GM15510 (cell line): ENCODE measurements around the gene ARID5B.

Experiments used
- POLR2A ChIP-seq: IDR thresholded peaks from 3 replicates; pipeline ENCODE4 v1.6.1; 2011; ENCODE audit warnings: borderline replicate concordance; ENCODE audit not compliant: insufficient read length; ENCODE audit errors: extremely low read depth

ARID5B gene

DNA sequence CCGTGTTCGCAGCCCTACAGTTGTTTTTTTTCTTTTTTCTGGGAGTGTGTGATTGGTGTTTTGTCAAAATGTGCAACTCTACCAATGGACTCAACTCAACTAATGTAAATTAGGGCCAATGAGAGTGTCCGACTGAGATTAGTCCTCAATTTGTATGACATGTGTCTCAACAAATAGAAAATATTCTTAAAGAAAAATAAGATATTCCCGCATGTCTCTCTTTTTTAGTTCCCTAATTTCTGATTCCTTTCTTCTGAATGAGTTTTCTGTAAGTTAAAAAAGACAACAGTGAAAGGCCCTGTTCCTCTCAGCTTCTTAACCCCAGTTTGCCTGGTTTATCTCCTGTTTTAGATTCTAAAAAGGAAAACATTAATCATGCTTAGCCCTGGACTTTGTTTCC lies 61.5 kb downstream of the ARID5B start:
- no peak for TF ChIP-seq POLR2A

DNA sequence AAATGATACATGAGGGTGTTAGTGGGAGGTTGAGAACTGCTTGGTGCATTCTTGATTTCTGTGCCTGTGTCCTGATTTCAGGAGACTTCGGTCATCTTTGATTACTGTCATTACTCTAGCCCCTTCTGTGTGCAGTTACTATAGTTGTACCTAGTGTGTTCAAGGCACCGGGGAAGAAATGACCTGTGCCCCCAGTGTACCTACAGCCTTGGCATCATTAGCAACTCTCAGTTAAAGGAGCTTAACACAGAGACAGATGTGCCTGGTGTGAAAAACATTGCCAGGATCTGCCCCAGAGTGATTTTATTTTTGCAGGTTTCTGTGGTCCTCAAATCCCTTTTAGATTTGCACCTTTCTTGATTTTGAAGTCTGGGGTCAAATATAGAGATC lies 62.2 kb downstream of the ARID5B start:
- TF ChIP-seq POLR2A: no peak

DNA sequence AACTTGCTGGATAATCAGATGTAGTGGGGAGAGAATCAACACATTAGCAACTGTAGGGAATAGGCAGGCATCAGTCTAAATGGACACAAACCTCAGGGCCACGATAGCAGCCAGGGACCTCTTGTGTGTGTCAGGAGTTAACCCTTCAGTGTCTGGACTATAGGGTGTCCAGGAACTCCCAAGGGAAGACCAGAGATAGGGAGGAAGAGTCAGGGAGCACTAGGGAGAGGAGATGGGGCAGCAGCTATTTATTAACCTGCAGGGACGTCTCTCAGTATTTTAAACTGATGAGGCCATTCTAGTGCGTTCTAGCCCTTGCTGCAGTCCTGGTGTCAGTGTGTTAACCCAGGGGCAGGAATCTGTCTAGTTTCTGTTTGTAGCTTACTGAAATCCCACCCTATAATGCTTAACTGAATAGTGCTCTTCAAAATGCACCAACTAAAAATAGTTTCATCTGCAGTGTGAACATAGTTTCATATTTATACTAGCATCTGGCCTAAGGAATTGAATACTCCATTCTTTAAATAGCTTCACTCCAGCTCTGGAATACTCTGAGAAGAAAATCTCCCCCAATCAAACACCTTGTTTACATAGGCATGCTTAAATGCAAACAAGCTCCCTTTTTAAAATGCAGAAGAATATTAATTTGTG lies 62.7 kb downstream of the ARID5B start:
- no peak for TF ChIP-seq POLR2A

DNA sequence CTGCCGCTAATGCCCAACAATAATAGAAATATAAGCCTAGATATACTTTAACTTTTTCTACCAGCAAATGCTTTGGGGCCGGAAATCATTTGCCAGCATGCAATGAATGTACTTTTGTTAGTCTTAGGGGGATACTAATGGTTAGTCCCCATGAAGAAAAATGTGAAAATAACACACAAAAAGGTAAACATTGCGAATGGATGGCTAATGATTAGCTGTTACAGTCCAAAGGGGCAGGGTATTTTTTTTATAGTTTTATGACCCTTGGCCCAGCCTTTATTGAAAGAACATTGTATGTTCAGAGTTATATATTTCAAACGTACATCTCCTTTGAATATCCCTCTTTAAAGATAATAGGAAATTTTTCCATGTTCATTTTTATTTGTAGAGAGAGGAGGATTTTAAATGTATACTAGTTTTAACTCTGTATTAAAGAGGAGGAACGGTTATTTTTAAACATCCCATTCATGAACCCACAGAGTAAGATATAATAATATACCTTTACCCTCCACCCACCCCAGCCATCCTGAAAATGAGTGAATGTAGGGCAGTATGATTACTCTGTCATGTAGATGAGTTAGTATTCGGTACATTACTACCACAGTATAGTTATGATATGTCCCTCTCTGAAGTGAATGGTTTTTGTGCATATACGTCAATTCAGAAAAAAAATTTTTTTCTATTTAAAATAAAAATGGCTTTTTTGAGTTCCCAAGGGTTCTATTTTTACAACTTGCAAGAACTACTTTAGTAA lies 63.6 kb downstream of the ARID5B start:
- TF ChIP-seq POLR2A: no peak

DNA sequence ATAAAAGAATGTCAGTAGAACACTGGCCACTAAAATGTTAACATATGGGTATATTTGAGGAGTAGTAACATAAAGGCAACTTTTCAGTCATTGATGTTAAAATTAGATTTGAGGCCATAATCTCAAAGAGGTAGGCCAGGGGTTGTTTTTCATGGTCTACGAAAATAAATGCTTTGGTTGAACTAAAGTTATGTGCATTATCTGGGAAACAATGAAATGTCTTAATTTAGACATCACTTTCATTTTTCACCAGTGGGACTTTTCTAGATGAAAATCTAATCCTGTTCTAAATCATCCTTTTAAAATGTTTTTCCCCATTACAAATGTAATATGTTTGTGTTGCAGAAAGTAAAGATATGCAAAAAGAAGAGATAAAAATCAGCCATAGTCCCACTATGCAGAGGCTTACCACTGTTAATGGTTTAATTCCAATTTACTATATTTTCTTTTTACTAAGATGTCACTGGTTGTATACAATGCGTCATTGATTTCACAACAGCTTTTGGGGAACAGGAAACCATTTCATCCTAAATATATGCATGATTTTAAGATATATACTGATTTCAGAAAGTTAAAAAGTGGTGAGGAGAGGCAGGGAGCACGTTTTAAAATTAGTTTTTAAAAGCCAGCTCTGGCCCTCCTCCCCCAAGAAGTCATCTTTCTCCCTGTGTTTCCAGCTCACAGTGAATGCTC lies 64.3 kb downstream of the ARID5B start:
- TF ChIP-seq POLR2A: no peak

DNA sequence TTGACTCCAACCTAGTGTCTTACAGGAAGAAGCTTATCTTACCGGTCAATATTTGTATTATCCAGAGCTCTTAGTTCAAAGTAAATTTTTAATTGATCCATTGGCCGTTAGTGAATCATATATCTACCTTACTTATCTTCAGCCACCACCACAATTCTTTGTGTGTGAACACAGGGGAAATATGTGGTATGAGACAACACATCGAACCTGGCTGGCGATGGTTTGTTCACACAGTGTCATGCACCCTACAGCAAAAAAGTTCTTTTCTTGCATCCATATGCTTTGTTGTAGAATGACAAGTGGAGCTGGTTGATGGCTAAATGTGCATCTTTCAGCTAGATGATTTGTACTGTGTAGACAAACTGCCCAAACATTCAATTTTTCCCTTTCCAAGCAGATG lies 65.8 kb downstream of the ARID5B start:
- no peak for TF ChIP-seq POLR2A

DNA sequence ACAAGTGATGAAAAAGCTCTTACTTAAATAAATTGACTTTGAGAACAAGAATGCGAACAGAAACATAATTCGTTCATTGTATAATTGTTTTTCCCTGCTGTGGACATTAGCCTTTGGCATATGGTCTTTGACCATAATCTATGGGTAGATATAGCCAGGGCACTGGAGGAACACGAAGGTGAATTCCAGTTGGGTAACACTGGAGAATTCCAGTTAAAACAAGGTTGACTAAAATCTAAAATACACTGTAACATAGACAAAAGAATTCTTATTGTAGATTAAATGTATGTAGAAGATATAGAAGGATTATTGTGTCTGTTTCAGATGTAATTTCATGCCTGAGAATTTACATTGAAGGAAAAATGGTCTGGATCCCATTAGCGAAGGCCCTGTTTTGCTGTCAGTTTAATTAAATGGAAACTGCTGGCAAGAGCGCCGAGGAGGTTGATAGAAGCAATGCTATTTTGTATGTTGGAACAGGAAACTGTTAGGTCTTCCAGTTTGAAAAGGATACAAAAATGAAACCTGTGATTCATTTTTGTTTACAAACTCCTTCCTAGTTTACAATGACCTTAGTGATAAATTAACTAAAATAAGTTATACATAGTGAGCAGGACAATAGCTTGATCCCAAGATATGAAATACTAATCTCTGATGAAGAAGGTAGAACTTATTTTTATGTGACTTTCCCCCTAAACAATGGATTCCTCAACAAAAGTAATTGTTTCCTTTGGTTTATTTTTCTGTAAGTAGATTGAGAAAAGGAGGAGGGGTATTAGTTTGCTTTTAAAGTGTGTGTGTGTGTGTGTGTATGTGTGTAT lies 68.9 kb downstream of the ARID5B start:
- TF ChIP-seq POLR2A: no peak

DNA sequence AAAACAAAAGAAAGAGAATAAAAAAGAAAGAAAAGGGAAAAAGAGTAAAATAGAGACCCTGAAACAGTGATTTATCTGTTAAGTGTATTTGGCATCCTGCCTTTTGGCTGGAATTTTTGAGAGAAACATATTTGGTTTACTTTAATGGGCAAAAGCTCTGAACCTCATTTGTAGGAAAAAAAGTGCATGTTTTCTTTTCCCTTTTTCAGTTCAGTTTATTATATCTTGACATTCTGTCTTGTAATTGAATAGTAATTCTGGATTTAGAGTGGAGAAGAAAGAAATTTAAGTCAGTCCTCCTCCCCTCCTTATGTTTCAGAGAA lies 69.5 kb downstream of the ARID5B start:
- no peak for TF ChIP-seq POLR2A

DNA sequence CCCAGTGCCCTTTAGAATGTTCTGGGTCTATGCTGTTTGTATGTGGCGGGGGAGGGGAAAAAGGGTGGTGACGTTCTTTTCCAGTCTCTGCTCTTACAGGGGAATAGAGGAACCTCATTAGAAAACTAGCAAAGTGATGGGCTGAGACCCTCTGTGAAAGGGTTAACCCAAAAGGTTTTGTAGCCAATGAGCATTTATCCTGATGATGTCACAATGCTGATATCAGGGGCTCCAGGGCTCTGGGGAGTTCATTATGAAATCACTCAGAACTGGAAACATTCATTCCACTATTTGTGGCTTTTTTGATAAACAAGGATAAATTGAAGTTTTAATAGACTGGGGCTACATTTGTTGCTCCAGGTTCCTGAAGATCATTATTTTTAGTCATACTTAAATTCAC lies 71.7 kb downstream of the ARID5B start:
- no peak for TF ChIP-seq POLR2A

DNA sequence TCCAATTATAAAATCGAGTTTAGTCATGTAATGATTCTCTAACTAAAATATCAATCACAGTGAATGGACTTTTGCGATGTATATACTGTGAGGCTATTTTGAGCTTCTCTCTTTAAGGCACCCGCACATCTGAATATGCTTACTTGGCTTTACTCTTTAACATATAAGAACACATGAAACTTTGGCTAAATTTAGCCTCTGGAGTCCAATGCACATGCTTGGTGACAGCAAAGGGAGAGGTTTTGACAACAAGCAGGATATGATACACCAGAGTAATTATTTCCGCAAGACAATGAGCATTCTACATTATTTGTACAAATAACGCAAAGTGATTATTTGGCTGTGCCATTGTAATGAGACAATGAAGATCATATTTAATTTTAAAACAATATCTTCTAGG lies 72.4 kb downstream of the ARID5B start:
- no peak for TF ChIP-seq POLR2A

DNA sequence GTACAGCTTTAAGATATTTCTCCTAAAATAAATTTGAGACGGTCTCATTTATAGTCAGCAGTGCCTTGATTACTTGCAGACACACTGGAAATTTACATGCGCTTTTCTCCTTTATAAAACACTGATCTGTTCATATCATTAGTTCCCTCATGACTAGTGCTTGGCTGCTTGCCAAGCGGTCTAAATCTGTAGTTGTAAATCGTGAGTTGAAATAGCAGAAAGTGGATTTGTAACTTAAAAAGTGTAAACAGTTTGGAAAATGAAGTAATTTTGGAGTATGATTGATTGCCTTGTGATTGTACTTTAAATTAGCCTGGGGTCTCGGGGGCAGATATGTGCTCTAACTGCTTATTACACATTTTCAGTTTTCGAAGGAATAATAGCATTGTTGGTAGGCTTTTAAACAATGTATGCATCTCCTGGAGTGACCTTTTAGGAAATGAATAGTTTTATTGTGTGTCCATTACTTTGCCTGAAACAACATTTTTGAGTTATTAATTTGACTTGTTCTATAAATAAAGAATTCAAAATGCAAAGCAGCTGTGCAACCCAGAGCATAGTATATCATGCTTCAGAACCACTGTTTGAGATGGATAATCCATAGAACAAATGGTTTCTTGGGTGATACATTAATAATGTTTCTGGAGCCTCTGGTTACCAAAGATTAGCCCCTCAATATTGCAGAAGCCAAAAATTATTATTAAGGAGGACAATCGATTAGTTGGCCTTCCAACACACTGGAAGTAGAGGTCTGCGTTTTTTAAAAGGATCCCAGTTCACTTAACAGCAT lies 73.3 kb downstream of the ARID5B start:
- TF ChIP-seq POLR2A: no peak

DNA sequence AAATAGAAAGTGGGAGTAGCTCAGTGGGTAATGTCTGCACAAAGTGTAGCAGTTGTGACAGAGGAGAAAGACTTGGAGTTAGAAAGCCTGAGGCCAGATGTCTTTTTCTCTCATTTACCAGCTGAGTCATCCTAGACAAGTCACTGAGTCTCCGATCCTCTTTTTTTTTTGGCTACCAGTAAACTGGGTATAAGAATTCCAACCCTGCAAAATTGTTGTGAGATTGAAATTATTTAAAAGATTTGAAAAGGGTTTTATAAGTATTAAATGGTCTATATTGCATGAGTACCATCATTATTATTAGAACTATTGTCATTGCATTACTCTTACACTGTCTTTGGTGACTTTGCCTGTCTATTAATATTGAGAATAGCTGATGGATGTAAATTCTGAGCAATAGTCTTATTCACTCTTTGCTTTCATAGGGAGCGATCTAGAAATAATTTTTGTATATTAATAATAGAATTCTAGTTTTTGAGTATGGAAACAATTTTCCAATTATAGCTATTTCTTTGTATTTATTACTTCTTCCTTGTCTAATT lies 74.0 kb downstream of the ARID5B start:
- no peak for TF ChIP-seq POLR2A

DNA sequence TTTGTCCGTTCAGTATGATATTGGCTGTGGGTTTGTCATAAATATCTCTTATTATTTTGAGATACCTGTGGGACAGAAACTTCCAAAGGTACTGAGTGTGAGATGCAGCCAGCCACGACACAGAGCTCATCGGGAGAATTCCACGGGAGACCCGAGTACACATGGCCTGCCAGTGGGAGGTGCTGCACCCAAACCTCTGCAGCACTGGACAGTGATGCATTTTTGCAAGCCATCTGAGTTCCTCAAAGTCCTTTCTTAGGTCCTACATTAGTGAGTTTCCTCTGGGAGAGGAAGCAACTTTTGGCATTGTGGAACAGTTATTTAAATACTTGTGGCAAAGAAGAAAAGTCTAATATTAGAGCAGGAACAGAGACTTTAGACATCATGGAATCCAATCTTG lies 77.5 kb downstream of the ARID5B start:
- no peak for TF ChIP-seq POLR2A

DNA sequence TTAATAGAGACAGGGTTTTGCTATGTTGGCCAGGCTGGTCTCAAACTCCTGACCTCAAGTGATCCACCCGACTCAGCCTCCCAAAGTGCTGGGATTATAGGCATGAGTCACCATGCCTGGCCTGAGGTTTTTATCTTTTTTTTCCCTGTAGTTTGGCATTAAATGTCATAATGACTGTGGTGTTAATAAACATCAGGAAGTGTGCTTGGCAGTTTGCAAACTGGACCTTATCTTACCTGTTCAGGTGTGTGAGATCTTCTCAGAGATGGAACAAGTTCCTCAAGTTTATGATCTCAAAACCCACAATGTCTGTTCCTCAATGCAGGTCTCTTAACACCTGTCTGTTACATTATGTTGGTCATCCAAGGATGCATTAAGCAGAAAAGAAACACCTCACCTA lies 80.0 kb downstream of the ARID5B start:
- TF ChIP-seq POLR2A: no peak
